Activated T-helper 9 cell treated with anti-CD3 and anti-CD28 coated beads, Interleukin-2, amount 50 U/mL, for 16 hours (primary cell): ENCODE measurements around the gene MRM3.
"Not testable (repeated sequence)": the region's sequence is repeated elsewhere in the genome, so short reads cannot be mapped to it uniquely, and the experiment has no call there.

Experiments
- DNase-seq: peaks from one replicate; pipeline ENCODE4 v3.0.0-alpha.2; 2020; ENCODE audit warnings: low read depth

MRM3 gene

DNA sequence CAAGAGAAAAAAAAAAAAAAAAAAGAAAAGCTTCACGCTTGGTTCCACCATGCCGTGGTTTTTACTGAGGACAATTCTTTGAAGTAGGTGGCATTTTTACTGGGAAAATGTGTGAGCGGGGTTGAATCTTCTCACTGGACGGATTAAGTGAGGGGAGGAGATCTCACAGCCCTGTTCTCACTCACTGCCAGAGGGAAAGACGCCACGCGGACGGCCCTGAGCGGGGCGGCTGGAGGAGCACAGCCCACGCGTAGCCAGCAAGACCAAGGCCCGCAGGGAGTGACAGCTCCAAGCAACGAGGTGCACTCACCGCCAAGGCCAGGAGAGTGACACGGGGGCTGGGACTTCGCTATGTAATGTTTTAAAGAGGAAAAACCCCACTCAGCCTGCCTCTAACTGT lies 43.1 kb downstream of the MRM3 start:
- no peak for DNase-seq

DNA sequence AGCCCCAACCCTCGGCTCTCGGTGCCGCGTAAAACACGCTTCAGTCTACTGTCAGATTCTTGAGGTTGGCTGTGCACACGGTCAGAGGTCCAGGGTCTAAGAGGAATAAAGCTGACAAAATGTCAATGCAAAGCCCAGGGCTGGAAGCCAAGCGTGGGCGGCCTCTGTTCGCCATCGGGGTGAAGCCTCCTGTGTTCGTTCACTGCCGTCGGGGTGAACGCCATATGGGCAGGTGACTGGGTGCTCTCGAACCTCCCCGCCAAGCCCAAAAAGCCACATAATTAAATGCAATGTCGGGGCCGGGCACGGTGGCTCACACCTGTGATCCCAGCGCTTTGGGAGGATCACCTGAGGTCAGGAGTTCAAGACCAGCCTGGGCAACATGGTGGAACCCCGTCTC lies 44.6 kb downstream of the MRM3 start:
- no peak for DNase-seq

DNA sequence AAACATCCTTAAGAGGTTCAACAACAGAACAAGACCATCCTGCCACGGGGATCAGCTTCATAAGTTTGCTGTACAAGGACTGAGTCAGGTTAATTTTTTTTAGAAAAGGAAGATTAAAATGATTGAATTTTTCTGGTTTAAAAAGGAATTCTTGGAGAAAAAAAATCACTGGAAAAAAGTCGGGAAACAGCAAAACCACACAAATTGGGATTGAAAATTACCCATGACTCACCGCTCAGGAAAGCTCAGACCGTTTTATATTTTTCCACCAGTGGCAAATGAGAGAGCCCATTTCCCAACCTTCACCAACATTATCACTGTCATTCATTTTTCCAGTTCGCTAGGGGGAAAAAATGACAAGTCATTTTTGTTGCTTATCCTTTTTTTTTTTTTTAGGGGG lies 46.6 kb downstream of the MRM3 start:
- DNase-seq: no peak

DNA sequence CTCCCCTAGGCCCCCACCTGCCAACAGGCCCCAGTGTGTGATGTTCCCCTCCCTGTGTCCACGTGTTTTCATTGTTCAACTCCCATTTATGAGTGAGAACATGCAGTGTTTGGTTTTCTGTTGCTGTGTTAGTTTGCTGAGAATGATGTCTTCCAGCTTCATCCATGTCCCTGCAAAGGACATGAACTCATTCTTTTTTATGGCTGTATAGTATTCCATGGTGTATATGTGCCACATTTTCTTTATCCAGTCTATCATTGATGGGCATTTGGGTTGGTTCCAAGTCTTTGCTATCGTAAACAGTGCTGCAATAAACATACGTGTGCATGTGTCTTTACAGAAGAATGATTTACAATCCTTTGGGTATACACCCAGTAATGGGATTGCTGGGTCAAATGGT lies 47.5 kb downstream of the MRM3 start:
- DNase-seq: not testable (repeated sequence)

DNA sequence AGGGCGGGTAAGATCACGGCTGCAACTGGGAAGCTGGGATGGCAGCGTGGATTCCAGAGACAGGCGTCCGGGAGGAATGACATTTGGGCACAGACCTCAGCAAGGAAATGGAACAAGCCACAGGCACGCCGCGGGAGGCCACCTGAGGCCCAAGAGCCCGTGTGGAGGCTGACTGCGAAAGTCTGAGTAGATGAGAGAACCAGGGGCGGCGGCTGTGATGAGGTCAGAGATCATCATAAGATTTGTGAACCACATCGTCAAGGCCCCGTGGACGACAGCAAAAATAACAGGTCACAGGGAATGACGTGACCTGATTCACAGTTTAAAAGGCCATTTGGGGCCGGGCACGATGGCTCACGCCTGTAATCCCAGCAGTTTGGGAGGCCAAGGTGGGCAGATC lies 48.2 kb downstream of the MRM3 start:
- no peak for DNase-seq

DNA sequence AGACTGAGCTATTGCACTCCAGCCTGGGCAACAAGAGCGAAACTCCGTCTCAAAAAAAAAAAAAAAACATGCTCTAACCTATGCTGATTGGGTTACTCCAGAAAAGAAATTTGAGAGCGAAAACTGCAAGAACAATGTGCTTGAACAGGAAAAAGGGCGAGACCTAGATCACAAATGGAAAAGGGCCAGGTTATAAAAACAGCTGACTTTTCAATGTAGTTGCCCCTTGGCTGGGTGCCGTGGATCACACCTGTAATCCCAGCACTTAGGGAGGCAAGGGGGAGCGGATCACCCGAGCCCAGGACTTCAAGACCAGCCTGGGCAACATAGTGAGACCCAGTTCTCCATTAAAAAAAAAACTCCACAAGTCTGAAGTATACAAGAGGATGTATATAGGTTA lies 48.8 kb downstream of the MRM3 start:
- DNase-seq: no peak

DNA sequence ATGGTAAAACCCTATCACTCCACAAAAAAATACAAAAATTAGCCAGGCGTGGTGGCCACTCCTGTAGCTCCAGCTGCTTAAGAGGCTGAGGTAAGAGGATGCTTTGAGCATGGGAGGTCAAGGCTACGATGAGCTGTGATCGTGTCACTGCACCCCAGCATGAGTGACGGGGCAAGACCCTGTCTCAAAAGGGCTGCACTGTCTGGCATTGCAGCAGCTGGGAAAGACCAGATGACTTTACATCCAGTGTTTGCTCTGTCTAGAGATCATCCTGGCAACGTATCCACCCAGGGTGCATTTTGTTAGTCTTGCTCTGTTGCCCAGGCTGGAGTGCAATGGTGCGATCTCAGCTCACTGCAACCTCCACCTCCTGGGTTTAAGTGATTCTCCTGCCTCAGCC lies 52.0 kb downstream of the MRM3 start:
- DNase-seq: no peak

DNA sequence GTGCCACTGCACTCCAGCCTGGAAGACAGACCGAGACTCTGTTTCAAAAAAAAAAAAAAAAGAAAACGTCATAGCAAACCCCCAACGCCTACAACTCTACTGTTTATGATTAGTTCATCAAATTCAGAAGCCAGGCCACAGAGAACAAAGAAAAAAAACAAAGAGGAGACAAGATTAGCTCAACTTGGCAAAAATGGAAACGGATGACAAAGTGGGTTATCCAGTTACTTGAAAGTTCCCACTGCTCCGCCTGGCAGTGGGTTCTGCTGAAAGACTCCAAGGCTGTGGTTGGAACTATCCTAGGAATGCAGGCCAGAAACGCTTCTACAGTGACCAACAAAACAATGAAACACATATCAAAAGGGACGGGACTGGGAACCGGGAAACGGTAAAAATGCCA lies 53.1 kb downstream of the MRM3 start:
- no peak for DNase-seq

DNA sequence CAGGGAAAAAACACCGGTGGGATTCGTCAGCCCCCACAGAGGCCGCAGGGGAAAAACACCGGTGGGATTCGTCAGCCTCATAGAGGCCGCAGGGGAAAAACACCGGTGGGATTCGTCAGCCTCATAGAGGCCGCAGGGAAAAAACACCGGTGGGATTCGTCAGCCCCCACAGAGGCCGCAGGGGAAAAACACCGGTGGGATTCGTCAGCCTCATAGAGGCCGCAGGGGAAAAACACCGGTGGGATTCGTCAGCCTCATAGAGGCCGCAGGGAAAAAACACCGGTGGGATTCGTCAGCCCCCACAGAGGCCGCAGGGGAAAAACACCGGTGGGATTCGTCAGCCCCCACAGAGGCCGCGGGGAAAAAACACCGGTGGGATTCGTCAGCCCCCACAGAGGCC lies 53.6 kb downstream of the MRM3 start:
- not testable (repeated sequence) for DNase-seq

DNA sequence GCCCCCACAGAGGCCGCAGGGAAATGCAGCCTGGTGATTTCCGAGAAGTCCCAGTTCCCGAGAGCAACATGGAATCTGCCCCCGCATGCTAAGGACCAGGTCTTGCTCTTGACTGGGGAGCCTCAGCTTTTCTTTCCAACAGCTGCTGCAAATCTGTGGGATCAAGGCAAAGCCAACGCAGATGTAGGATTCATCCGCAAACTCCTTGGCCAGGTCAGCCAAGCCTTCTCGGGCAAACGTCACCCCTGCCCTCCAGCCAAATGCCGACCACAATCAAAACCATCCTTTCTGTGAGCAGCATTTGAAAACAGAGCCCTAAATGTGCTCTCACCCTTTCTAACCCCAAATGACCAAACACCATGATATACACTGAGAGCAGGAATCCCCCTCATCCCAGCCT lies 54.0 kb downstream of the MRM3 start:
- DNase-seq: no peak

DNA sequence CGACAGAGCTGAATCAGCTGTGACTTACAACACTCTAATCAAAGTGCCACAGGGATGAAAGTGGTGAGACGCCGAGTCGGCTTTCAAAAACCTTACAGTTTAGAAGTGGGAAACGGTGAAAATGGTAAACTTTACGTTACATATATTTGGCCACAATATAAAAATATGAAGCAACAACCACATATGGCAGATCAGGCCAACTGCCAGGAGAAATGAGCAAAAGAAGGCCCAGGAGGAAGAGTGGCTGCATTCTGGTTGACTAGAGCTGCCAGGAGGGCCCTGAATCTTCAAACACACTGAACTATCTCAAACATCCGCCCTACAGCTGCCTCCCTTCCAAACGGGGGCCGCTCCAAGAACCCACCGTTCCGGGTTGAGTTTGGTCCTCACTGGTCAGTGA lies 56.3 kb downstream of the MRM3 start:
- no peak for DNase-seq

DNA sequence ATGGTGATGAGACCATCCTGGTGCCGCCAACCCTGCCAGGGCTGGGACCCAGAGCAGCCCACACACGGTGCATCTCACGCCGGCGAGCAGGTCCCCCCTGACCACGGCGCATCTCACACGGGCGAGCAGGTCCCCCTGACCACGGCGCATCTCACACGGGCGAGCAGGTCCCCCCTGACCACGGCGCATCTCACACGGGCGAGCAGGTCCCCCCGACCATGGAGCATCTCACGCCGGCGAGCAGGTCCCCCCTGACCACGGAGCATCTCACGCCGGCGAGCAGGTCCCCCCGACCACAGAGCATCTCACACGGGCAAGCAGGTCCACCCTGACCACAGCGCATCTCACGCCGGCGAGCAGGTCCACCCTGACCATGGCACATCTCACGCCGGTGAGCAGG lies 59.2 kb downstream of the MRM3 start:
- no peak for DNase-seq
